NCI-H446 (cell line): ENCODE data around the gene SURF2.

Experiments
- DNase-seq, 2 experiments: peaks; one replicate each; lab custom pipeline; 2025; lab: John Stamatoyannopoulos, UW

SURF2 gene

DNA sequence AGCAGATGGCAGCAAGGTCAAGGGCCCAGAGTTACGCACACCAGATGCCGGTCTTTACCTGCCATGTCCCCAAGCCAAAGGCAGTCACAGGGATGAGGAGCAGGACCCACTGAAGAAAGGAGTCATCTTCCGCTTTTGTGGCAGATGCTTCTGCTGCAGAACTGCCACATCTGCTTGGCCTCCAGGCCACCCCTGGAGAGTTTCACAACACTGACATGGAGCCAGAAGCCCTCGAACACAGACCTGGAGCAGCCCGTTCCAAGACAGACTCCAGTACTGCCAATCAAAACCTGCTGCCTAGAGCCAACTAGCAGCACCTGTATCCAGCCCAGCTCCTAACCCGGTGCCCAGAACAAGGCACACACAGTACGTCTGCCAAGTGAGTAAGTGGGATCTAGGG is 1.6 kb upstream of the SURF2 start:
- no peak for DNase-seq

DNA sequence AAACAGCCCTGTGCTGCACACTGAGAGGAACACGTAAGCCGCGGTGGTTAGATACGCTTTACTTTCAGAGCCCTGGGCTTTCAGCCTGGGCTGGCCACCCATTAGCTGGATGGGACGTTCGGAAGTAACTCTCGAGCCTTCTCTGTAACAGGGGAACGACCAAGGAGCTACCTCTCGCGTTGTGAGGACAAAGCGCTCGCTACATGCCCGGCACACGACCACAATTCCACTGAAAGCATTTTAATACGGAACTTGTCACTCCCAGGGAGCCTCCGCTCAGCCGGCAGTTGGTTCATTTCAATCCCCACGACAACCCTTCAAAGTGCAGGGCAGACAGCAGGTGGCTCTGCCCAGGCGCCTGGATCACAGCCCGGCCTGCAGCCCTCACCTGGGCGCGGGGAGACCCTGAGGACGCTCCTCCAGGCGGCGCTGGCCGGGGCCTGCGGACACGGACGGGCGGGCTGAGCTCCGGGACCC is 431 bp upstream of the SURF2 start:
- no peak for DNase-seq

DNA sequence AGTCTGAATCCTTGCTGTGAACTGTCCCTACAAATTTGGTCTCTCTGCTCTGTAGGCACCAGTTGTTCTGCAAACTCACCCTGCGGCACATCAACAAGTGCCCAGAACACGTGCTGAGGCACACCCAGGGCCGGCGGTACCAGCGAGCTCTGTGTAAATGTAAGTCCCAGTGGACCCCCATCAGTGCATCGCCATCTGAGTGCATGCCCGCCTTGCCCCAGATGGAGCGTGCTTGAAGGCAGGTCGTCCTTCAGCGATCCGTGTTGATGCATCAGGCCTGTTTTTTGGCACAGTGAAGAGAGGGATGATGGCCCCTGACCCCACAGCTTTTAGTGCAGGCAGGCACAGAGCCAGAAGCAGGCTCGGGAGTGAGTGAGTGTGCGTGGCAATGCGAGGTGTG is 1.3 kb downstream of the SURF2 start:
- no peak for DNase-seq

DNA sequence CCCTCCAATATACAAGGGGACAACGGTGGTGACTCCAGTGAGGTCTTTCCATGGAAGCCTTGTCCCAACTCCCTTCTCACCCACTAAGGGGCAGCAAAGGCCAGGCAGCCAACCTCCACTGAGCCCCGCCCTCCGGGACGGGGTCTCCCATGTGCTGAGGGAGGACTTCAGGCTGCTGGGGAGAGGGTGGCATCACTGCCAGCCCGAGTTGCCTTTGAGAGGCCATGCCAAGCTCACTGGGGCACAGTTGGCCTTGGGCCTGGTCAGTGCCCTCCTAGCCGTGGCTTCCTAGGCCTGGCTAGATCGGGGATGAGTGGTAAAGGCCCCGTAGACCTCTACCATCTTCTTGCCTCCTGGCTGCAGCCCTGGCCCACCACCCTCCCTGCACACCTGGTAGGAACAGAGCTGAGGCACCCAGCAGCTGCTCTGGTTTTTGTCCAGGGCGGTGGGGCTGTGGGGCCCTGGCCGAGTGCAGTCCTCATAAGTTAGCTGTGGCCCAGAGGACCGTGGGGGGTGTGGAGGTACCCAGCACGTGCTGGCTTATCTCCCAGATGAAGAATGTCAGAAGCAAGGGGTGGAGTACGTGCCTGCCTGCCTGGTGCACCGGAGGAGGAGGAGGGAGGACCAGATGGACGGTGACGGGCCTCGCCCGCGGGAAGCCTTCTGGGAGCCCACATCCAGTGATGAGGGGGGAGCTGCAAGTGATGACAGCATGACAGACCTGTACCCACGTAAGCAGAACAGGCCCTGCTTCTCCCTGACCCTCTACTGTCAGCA is 3.2 kb downstream of the SURF2 start:
- no peak for DNase-seq

DNA sequence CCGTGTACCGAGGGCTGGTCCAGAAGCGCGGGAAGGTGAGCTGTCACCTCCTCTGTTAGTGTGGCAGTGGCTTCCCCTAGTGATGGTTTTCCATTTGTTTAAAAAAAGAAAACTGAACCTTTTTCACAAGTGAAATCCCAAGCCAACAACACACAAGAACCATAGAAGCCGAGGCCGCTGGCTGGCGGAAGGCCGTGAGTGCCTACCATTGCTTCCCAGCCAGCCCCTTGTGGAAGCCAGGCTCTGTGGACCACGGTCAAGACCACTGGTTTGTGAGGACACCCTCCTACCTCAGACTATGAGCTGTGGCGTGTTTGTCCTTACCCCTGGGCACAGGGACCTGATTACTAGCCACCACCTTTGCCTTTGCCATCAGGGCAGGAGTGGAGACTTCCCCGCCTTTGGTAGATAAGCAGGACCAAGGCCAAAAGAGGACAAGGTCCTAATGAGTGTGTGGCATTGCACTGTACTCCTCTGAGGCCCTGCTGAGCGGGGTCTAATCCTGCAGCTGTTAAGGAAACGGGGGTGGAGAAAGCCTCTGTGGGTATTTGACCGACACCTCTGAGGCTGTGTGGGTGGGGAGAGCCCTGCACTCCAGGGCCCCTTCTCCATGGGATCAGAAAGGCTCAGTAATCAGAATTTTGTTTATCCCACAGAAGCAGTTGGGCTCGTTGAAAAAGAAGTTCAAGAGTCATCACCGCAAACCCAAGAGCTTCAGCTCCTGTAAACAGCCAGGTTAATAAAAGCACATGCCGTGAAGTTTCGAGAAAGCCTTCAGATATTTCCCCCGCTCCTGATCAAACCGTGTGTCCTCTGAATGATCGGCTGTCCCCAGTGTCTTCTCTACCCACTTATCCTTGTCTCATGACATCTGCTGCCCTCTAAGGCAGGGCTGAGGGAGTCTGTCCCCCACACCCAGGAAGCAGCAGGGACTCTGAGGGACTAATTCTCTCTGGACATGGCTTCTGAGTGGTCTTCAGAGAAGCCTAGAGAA is 4.3 kb downstream of the SURF2 start:
- DNase-seq: no peak

DNA sequence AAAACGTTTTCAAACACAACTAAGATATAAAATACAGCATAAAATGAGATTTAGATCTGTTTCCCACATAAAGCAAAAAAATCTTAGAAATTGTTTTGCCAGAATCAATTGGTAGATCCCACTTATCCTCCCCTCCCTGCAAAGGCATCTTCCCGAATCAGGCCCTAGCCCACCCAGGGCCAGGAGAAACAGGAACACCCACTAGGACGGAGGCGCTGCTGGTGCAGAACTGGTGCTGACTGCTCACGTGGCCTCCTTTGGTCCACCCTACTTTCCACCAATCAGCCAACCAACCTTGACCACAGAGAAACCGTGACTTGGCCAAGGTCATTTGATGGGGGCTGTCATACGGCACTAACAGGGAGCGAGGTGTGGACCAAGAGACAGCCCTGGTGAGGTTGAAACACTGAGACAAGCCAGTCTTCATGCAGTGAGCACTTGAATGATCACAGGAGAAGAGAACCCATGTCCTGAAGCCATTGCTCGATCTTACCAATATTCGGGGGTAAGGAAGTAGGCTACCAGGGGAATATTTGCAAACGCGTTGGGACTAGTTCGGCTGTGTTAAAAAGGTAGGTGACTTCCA is 5.2 kb downstream of the SURF2 start:
- DNase-seq: no peak

DNA sequence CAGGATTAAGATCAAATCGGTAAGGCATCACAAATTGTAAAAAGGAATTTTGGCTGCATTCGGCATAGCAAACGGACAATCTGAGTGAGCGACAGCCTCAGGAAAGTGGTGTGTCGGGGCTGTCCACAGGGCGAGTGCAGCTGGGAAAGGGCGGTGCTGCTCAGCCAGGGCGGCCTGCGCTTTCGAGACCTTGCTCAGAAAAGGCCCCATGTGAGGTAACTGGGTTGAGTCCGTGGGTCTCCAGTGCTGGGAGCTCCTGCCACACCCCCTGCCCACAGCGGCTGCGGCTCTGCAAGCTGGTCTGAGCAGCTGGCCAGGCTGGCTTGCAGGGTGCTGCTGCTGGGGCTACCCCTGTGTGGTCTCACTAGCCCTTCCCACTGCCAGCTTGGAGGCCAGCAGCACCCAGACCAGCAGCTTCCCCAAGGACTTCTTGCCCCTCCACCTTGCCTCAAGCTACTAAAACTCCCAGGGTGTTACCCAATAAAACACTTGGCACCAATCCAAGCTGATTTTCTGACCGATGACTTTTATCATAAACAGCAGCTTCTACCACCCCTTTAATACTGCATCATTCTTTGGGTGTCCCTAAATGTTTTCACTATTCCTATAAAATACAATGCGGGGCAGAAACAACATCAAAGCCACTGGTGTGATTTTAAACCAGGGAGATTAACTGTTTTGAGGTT is 6.2 kb downstream of the SURF2 start:
- DNase-seq: no peak

DNA sequence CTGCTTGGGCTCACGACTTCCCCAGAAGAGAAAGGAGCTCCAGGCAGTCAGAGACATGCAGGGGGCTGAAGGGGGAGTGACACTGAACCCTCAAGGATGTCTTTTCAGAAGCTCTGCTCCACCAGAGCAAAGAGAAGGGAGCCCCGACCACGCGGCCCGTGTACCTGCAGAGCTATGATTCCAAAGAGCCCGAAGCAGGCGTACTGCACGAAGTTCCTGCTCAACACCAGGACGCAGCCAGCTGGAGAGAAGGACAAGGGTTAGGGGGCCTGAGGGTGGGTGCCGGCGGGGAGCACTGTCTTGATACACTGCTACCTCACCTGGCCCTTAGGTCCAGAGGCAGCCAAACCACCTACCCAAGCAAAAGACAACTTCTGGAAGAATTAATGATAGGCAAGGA is 10.1 kb downstream of the SURF2 start:
- DNase-seq: no peak

DNA sequence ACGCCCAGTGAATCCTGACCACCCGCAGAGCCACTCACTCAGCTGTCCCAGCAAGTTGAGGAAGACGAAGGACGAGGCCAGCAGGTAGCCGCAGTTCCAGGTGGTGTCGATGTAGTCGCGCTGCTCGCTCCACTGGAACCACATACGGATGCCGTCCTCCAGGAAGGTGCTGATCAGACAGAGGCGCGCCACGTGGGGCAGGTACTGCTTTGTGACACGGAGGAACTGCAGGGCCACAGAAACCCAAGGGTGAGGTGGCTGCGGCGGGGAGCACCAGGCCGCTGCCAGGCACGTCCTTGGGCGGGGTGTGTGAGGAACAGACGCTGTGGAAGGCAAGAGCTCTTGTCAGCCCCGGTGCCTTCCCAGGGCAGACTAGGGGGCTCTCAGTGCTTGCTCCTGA is 10.9 kb downstream of the SURF2 start:
- DNase-seq: no peak

DNA sequence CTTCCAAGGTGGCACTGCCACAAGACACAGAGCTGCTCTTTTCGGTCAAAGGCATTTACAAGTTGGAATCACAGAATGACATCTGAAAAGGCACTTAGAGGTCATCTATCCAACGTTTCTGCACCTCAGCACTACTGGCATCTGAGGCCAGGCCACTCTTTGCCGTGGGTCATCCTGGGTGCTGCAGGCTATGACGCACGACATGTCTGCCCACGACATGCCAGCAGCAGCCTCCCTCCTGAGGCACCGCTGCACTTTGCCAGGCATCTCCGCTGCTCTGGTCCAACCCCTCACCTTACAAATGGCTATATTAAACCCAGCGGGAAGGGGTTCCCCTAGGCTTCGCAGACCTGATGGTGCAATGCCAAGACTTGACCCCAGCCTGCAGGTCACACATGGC is 11.4 kb downstream of the SURF2 start:
- no peak for DNase-seq

DNA sequence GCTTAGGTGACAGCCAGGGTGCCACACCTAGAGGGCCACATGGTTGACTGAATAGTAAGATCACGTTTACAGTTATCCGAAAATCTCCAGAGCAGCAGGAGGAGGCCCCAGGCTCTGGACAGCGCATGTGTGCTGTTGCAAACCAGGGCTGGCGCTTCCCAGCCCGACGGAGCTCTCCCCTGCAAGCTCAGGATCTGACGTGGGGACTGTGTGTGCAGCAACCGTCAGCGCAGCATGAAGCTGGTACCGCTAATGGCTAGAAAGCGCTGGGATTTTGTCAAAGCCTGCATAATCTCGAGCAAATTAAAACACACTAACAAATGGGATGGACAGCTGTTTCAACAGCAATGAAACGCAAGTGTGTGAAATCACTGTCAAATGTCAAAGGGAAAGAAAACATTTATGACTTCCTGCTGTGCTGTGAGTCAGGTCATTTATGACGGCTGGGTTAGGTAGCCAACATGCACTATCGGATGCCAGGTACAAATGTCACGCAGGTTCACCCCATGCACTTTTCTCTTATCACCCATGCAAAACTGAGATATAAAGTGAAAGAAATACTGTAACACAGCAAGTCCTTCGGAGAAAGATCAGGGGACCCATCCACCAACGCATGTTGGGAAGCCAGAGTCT is 12.0 kb downstream of the SURF2 start:
- no peak for DNase-seq

DNA sequence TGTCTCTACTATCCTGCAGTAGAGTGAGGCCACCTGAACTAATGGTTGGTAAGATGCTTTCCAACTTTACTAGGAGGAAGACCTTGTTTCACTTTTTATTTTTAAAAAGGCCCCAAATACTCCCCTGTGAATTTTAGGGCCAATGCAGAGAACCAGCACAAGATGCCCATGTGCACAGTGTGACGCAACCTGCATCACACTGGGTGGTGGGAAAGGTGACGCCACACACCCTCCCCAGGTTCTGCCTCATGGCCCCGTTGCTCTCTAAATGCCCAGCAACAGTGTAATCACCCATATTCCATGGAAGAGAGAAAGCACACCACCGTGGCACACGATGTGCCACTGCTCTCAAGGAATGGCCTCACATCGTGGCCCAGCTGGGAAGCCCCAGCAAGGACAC is 13.1 kb downstream of the SURF2 start:
- DNase-seq: no peak

DNA sequence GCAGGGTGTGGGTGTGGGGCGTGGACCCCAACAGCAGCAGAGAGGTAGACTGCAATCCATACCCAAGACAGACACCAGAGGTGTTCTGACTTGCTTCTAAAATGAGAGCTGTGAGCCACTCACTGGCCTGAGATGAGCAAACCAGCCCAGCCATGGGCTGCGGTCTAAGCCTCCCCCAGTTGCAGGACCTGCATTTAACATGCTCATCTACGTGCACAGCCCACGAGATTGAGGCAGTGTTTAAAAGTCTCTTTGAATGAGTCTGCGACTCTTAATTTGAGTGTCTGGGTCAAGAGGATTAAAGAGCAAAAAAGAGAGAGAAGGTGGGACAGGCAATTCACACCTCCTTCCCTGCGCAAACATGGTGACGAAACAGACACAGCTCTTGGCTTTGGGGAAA is 13.6 kb downstream of the SURF2 start:
- no peak for DNase-seq

DNA sequence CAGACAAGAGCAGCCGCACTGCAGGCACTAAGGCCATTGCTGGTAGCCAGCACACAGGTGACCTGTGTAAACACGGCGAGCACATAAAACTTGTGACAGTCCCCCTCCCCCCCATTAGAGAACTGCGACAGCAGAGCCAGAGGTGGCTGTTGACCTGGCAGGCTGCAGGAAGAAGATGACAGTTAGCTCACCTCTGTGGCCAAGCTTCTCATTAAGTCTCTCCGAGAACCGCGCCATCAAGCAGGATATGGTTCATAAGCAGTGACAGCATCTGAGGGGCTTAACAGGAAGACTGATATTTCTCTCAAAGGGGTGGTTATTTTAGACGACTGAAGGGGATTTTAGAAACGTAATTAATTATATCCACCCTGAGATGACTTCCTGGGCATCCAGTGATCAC is 14.3 kb downstream of the SURF2 start:
- DNase-seq: no peak

DNA sequence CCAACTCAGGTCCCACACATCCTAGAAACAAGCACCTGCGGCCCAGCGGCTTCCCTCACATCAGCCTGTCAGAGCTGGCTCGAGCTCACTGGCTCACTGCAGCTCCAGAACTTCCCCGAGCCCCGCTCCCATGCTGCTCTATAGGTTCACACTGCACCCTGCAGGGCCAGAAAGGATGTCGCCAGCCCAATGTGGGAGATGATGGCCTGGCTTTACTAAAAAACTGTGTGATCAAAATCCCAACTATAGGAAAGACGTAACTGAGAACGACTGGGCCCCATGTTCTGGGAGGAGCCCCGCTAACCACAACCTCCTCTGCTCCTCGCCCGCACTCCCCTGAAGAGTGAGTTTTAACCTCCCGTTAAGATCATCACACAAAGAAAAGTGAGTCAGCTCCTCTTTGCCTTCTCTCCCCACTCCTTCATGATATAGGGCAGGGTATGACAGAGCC is 14.9 kb downstream of the SURF2 start:
- DNase-seq: no peak

DNA sequence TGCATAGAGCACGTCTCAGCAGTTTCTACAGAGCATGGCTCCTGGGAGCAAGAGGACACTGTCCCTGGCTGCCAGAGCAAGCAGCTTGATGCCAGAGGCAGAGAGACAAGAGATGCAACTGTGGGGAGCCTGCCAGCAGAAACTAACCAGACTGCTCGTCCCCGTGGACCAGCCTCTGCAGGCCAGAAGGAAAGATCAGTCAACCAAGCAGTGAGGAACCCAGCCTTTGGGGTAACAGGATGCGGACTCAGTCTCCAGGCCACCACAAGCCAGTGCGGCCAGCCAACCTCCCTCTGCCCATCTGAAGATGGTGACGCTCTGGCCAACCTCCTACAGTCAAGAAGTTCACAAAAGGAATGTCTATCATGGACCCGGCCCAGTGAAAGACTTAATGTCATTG is 15.8 kb downstream of the SURF2 start:
- DNase-seq: no peak

DNA sequence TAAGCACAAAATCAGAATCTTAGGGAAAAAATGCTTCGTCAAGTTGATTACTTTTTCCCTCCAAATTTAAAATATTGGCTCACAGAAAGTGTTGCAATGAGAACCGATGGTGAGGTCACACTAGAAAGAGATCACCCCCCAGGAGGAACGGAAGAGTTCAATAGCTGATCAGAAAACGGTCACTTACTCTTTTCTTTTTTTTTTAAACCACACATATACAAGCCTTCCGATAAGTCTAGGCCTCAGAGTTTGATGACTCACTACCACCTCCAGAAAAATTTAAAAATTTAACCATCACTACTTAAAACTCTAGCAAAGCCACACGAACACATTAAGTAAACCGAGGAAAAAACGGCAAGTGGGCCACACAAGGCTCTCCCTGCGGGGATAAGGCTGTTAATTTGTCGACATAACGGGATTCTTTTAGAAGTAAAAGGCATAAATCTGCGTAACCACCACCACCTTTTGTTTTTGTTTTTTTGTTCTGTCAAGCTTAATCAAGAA is 18.3 kb downstream of the SURF2 start:
- DNase-seq: no peak

DNA sequence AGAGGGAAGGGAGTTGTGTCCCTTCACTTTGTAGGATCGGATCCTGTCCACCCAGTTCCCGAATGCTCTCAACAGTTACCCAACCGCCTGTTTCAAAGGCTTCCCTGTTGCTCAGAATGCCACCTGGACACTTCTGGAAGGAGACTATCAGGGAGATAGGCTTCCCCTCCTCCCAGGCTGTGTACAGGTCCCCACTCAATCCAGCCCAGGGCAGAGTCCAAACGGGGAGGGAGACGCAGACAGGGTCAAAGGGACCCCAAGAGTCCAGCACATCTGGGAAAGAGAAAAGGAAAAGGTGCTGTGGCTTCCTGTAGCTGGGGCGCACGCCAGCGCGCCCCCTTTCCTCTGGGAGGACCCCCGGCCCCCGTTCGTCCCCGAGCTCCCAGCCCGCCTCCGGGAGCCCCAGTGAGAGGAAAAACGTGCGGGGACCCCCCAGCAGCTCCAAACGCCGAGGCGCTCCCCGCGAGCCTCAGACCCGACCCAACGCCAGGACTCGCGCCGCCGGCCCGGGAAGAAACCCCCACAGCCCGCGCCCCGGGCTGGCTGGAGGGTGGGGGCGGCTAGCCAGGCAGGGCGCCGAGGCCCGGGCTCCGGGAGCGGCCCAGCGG is 18.9 kb downstream of the SURF2 start:
- no peak for DNase-seq

DNA sequence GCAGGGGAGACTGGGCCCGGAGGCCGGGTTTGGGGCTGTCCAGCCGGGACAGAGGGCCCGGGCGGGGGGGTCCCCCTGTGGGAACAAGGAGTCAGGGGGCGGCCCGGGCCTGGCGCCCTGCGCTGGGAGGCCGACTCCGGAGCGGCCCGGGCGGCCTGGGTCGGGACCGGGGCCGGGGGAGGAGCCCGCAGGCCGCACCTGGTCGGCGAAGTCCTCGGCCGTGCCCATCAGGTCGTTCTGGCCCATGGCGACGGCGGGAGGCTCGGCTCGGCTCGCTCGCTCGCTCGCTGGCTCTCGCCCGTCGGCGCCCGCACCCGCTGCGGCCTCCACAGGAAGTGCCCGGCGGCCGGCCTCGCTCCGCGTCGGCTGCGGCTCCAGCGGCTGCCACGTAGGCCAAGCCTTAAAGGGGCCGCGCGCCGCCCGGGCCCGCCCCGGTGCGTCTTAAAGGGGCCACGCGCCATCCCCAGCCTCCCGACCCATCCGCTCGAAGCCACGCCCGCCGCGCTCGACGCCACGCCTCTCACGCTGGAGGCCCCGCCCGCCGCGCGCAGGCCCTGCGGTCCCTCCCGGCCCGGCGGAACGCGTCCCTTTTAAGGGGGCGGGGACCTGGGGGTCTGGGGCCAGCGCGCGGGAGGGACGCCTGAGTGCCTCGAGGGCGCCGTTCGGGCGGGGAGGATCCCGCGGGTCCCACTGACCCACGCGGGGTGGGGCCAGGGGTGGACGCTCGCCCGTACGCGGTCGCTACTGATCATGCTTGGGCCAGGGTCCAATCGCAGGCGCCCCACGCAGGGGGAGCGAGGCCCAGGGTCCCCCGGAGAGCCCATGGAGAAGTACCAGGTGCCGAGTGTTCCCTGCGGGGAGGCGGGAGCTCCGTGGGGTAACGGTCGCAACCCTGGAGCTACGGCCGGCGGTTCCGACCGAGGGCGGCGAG is 19.6 kb downstream of the SURF2 start, which contains the start of the genes STKLD1 and SURF4:
Gene STKLD1 (plus strand): TSS at position 643 of the 931 bp plus-strand sequence. CDS start 108 bp downstream, at position 751.
Gene SURF4 (minus strand): TSS at position 337 of the 931 bp plus-strand sequence. CDS start 91 bp downstream, at position 246.
- peak; percentile 75 to 93 for DNase-seq
